Measurements from ENCODE around the gene PIGH.

PIGH gene

GRCh38 chr14:67641902-67642749, 42.1 kb upstream of the PIGH start:
- peaks cover 5% of the 10 kb centered on the region for H3K36me3 ChIP-seq (replicated peaks)
- H3K4me3 ChIP-seq (ENCODE audit: low read depth, low read length): no peak overlapping the region
- TF ChIP-seq, protein P1, sequence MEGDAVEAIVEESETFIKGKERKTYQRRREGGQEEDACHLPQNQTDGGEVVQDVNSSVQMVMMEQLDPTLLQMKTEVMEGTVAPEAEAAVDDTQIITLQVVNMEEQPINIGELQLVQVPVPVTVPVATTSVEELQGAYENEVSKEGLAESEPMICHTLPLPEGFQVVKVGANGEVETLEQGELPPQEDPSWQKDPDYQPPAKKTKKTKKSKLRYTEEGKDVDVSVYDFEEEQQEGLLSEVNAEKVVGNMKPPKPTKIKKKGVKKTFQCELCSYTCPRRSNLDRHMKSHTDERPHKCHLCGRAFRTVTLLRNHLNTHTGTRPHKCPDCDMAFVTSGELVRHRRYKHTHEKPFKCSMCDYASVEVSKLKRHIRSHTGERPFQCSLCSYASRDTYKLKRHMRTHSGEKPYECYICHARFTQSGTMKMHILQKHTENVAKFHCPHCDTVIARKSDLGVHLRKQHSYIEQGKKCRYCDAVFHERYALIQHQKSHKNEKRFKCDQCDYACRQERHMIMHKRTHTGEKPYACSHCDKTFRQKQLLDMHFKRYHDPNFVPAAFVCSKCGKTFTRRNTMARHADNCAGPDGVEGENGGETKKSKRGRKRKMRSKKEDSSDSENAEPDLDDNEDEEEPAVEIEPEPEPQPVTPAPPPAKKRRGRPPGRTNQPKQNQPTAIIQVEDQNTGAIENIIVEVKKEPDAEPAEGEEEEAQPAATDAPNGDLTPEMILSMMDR (IDR thresholded peaks at IDR 0.05; ENCODE audit: low read depth, low read length, missing control alignments): no peak
- no peak overlapping the region for H3K27ac ChIP-seq
- in situ Hi-C loops (cut with HindIII; ENCODE audit: low pct_ligation_motif_present, low sequenced_read_pairs): no loop called here
- H3K27me3 ChIP-seq (replicated peaks): no peaks in the 10 kb centered on the region
- DNase-seq: no peak

DNA sequence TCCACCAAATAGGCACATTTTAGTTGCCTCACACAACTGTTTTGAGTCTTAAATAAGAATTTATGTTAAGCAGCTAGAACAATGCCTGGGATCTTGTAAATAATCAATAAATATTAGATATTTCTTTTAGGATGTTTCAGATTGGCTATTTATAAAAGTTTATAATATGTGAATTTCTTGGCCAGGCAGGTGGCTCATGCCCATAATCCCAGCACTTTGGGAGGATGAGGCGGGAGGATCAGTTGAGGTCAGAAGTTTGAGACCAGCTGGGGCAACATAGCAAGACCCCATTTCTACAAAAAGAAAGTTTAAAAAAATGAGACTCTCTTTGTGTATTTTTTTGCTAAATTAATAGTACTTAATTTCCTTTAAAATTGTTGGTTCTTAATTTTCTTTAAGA, 41.4 kb upstream of the PIGH start:
- in situ Hi-C loops (cut with HindIII; ENCODE audit: low pct_ligation_motif_present, low sequenced_read_pairs): no loop called here
- TF ChIP-seq, protein P1 (IDR thresholded peaks at IDR 0.05; ENCODE audit: low read depth, low read length, missing control alignments): no peak
- Histone ChIP-seq H3K36me3 (replicated peaks) (peaks cover 2% of the 10 kb centered on the region), H3K27me3 (replicated peaks) (no peaks in the 10 kb centered on the region), H3K27ac (no peak overlapping the region), H3K4me3 (ENCODE audit: low read depth, low read length) (no peak overlapping the region)
- DNase-seq: no peak

GRCh38 chr14:67638642-67639041, 38.6 kb upstream of the PIGH start:
- no peak overlapping the region for H3K27ac ChIP-seq
- DNase-seq: no peak
- TF ChIP-seq, protein P1 (IDR thresholded peaks at IDR 0.05; ENCODE audit: low read depth, low read length, missing control alignments): no peak
- in situ Hi-C loops (cut with HindIII; ENCODE audit: low pct_ligation_motif_present, low sequenced_read_pairs): no loop called here
- no peak overlapping the region for H3K4me3 ChIP-seq (ENCODE audit: low read depth, low read length)
- no peaks in the 10 kb centered on the region for H3K27me3 ChIP-seq (replicated peaks)
- no peaks in the 10 kb centered on the region for H3K36me3 ChIP-seq (replicated peaks)

DNA sequence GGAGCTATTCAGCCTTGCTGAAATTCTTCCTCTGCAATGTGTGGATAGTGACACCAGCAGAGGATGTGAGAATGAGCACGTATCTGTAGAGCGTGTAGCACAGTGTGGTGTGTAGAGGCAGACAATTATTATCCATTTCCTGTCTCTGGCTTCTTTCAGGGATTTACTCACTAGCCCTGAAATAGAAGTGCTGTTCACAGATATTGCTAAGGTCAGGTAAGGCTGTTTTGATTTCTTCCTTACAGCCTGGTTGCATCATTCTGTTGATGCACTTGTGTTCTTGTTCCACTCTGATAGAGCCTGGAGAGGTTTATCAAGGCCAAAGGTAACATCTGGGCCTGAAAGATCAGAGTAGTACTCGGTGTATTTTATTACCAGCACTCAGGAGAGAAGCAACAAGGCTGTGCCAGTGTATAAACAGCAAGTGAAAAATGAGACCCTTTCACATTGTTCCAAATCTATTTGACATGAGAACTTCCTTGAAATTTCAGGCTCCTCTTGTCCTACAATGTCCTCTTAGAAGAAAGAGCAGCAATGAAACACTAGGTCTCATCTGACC, 36.4 kb upstream of the PIGH start:
- Histone ChIP-seq H3K4me3 (ENCODE audit: low read depth, low read length) (no peak overlapping the region), H3K27me3 (replicated peaks) (no peaks in the 10 kb centered on the region), H3K27ac (no peak overlapping the region), H3K36me3 (replicated peaks) (no peaks in the 10 kb centered on the region)
- no peak for DNase-seq
- TF ChIP-seq, protein P1 (IDR thresholded peaks at IDR 0.05; ENCODE audit: low read depth, low read length, missing control alignments): no peak
- in situ Hi-C loops (cut with HindIII; ENCODE audit: low pct_ligation_motif_present, low sequenced_read_pairs): no loop called here

DNA sequence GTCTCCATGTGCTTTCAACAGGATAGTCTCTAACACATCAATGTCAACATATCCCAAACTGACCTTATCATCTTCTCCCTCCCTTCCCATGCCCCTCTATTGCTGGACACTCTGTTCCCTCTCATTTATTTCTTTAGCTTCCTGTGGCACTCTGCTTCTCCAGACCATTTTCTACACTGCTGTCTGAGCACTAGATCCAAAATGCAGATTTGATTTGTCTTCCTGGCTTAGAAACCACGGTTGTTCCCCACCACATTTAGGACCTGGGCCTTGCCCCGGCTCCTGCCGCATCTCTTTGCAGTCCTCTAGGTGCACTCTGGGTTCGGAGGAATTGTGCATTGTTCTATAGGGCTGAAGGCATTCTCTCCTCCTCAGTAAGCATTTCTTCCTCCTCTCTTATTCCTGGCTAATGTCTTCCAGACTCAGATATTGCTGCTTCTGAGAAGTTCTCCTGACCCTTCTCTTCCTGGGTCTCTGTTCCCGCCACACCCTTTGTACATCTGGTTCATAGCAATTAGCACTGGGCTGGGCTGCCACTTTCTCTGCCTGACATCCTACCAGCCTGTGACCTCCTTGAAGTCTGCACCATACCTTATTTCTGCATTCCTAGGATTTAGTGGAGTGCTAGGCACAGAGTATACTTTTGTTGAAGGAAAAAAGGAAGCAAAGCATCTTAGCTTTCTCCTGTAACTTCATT, 33.5 kb upstream of the PIGH start:
- no peak for DNase-seq
- Histone ChIP-seq H3K36me3 (replicated peaks) (no peaks in the 10 kb centered on the region), H3K27me3 (replicated peaks) (no peaks in the 10 kb centered on the region), H3K27ac (no peak overlapping the region), H3K4me3 (ENCODE audit: low read depth, low read length) (no peak overlapping the region)
- TF ChIP-seq, protein P1 (IDR thresholded peaks at IDR 0.05; ENCODE audit: low read depth, low read length, missing control alignments): no peak
- in situ Hi-C loops (cut with HindIII; ENCODE audit: low pct_ligation_motif_present, low sequenced_read_pairs): no loop called here

All from brain microvascular endothelial cell (primary cell).